ENCODE results near the gene FBXW9. TPM values are rescaled to one million over a fixed set of nuclear protein-coding genes. Genes with fewer than 3 reads are reported as not detected.

The FBXW9 gene
- total and polyA plus RNA-seq, 2 of the 13 experiments (the other 11 are each of a cell fraction or from before 2014, with no cell fraction given) = 5.7 to 6.1 TPM

GRCh38 chr19:12666265-12667048 is 30.0 kb downstream of the FBXW9 start, which contains the start of the genes MAN2B1 and WDR83 (continued):
- TF ChIP-seq TAF1 (CRISPR knock-in tag; IDR thresholded peaks at IDR 0.05) (peak; percentile 52; the same call in 1 of the 2 replicates), ZNF468 (CRISPR knock-in tag; IDR thresholded peaks at IDR 0.05) (no peak), IRF2 (CRISPR knock-in tag; IDR thresholded peaks at IDR 0.05) (no peak), GABPB1 (CRISPR knock-in tag; IDR thresholded peaks at IDR 0.05) (peak; percentile 69; the same call in 1 of the 2 replicates), SALL2 (CRISPR knock-in tag; IDR thresholded peaks at IDR 0.05) (0 out of 2 replicates have a peak, but pooled peaks have one; percentile 40), MAZ (IDR thresholded peaks at IDR 0.05; ENCODE audit: borderline replicate concordance, low read depth, low read length) (no peak), MAZ (CRISPR knock-in tag; IDR thresholded peaks at IDR 0.05; ENCODE audit: low read depth) (peak; percentile 25; the same call in 1 of the 2 replicates), ZNF746 (CRISPR knock-in tag; IDR thresholded peaks at IDR 0.05) (no peak), KAT8 (CRISPR knock-in tag; IDR thresholded peaks at IDR 0.05) (peak; percentile 82), ETV6 (CRISPR knock-in tag; conservative IDR thresholded peaks at IDR 0.05) (0 out of 2 replicates have a peak, but pooled peaks have one; percentile 28), KMT2B (CRISPR knock-in tag; IDR thresholded peaks at IDR 0.05) (no peak), ATF2 (CRISPR knock-in tag; IDR thresholded peaks at IDR 0.05) (no peak), ZNF362 (CRISPR knock-in tag; IDR thresholded peaks at IDR 0.05; ENCODE audit: borderline replicate concordance) (no peak), CCAR2 (optimal IDR thresholded peaks at IDR 0.05; ENCODE audit: low read depth, low read length) (no peak), ZNF275 (CRISPR knock-in tag; IDR thresholded peaks at IDR 0.05; ENCODE audit: borderline replicate concordance) (0 out of 2 replicates have a peak, but pooled peaks have one; percentile 39), HINFP (CRISPR knock-in tag; IDR thresholded peaks at IDR 0.05; ENCODE audit: low read depth) (no peak), AKNA (CRISPR knock-in tag; IDR thresholded peaks at IDR 0.05; ENCODE audit: borderline replicate concordance) (0 out of 2 replicates have a peak, but pooled peaks have one; percentile 30), ZFX (CRISPR knock-in tag; IDR thresholded peaks at IDR 0.05; ENCODE audit: low read depth) (peak; percentile 84)
